ENCODE measurements around the gene CD200R1L.

The CD200R1L gene

DNA sequence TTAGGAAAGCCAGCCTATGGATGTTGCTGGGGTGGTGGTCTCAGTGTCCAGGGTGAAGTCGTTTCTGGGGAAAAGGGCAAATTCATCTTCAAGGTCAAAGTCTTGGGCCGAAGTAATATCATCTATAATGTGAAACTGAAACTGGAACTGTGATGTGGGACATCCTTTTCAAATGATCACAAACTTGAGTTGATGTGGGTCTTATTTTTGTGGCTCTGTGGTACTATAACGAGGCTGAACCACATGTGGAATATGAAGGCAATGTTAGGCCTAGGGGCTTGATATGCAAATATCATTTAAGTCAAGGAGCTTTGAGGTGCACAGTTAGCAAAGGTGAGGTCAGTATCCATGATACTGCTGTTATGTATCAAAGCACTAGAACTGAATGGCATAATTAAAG is 1.5 kb upstream of the CD200R1L start:
- Histone ChIP-seq H3K27me3 (no peaks in the 10 kb centered on the region), H3K9me3 (no peaks in the 10 kb centered on the region), H3K4me3 (ENCODE audit: low read depth in 1 of 2, low read length in 1 of 2) (no peak overlapping the region), H3K27ac (no peak overlapping the region), H3K36me3 (no peaks in the 10 kb centered on the region), H3K4me1 (ENCODE audit: control insufficient read depth in 1 of 2, insufficient read depth in 1 of 2, low read depth in 1 of 2, low read length in 1 of 2) (no peaks in the 10 kb centered on the region)
- TF ChIP-seq, protein P1, sequence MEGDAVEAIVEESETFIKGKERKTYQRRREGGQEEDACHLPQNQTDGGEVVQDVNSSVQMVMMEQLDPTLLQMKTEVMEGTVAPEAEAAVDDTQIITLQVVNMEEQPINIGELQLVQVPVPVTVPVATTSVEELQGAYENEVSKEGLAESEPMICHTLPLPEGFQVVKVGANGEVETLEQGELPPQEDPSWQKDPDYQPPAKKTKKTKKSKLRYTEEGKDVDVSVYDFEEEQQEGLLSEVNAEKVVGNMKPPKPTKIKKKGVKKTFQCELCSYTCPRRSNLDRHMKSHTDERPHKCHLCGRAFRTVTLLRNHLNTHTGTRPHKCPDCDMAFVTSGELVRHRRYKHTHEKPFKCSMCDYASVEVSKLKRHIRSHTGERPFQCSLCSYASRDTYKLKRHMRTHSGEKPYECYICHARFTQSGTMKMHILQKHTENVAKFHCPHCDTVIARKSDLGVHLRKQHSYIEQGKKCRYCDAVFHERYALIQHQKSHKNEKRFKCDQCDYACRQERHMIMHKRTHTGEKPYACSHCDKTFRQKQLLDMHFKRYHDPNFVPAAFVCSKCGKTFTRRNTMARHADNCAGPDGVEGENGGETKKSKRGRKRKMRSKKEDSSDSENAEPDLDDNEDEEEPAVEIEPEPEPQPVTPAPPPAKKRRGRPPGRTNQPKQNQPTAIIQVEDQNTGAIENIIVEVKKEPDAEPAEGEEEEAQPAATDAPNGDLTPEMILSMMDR (IDR thresholded peaks at IDR 0.05) = no peak

DNA sequence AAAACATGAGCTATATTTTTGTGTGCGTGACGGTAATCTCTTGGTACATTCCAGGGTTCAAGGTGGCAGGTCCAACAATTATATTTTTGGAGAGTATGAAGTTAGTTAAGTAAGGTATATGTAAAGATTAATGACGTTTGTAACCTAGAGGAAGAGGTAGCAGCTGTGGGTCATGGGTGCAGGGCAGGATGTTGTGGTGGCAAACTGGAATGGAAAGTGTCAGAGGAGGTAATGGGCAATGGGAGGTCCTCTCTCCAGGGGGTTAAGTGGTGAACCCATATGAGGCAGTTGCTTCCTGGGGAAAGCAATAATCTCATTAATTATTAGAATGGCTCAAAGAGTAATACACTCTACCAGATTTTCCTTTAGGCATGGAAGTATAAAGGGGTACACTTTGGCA is 1.0 kb upstream of the CD200R1L start:
- no peak overlapping the region for H3K27ac ChIP-seq

DNA sequence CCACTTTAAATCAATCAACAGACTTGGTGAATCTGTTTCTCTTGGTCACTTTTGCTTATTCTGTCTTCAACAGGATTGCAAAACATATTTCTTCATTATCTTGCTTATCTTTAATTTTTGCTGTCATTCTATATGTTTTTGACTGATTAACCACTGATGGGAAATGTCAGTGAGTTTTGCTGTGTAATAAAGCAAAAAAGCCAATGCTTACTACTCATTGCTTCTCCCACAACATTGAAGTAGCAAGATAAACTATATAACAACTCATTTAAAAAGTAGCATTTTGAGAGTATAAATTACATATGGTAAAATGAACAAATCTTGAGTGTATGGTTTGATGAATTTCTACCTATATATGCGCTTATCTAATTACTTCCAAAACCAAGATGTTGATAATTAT is 892 bp downstream of the CD200R1L start:
- Histone ChIP-seq H3K36me3 (no peaks in the 10 kb centered on the region), H3K4me1 (ENCODE audit: control insufficient read depth in 1 of 2, insufficient read depth in 1 of 2, low read depth in 1 of 2, low read length in 1 of 2) (no peaks in the 10 kb centered on the region), H3K27me3 (no peaks in the 10 kb centered on the region), H3K4me3 (ENCODE audit: low read depth in 1 of 2, low read length in 1 of 2) (no peak overlapping the region), H3K27ac (no peak overlapping the region), H3K9me3 (peaks cover 7% of the 10 kb centered on the region)
- TF ChIP-seq, protein P1 (IDR thresholded peaks at IDR 0.05) = no peak

More for the DNA sequence above, 1.0 kb upstream of the CD200R1L start:
- Histone ChIP-seq H3K9me3 (peaks cover 4% of the 10 kb centered on the region), H3K4me1 (ENCODE audit: control insufficient read depth in 1 of 2, insufficient read depth in 1 of 2, low read depth in 1 of 2, low read length in 1 of 2) (no peaks in the 10 kb centered on the region), H3K4me3 (ENCODE audit: low read depth in 1 of 2, low read length in 1 of 2) (no peak overlapping the region), H3K27me3 (no peaks in the 10 kb centered on the region), H3K36me3 (no peaks in the 10 kb centered on the region)
- TF ChIP-seq, protein P1 (IDR thresholded peaks at IDR 0.05) = no peak

DNA sequence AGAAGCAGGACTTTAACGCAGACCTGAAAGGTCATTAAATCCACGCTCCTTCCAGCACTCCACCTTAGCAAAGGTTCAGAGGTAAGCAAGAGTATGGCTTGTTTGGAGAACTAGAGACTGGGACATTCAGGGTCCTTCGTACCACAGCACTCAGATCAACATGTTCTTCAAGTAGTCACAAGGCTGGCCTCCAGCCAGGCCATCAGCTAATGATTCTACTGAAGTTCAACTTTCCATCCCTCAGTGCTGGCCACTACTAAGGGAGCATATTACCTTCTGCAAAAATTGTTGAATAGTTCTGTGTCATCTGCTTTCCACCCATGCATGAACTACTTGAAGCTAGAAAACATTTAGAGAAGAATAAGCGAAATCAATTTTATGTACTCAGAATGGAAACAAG is 17.6 kb downstream of the CD200R1L start:
- H3K4me1 ChIP-seq (ENCODE audit: control insufficient read depth in 1 of 2, insufficient read depth in 1 of 2, low read depth in 1 of 2, low read length in 1 of 2) = no peaks in the 10 kb centered on the region
- H3K27me3 ChIP-seq = no peaks in the 10 kb centered on the region
- no peaks in the 10 kb centered on the region for H3K9me3 ChIP-seq
- TF ChIP-seq, protein P1 (IDR thresholded peaks at IDR 0.05) = no peak
- H3K4me3 ChIP-seq (ENCODE audit: low read depth in 1 of 2, low read length in 1 of 2) = no peak overlapping the region
- H3K36me3 ChIP-seq = no peaks in the 10 kb centered on the region
- H3K27ac ChIP-seq = no peak overlapping the region

DNA sequence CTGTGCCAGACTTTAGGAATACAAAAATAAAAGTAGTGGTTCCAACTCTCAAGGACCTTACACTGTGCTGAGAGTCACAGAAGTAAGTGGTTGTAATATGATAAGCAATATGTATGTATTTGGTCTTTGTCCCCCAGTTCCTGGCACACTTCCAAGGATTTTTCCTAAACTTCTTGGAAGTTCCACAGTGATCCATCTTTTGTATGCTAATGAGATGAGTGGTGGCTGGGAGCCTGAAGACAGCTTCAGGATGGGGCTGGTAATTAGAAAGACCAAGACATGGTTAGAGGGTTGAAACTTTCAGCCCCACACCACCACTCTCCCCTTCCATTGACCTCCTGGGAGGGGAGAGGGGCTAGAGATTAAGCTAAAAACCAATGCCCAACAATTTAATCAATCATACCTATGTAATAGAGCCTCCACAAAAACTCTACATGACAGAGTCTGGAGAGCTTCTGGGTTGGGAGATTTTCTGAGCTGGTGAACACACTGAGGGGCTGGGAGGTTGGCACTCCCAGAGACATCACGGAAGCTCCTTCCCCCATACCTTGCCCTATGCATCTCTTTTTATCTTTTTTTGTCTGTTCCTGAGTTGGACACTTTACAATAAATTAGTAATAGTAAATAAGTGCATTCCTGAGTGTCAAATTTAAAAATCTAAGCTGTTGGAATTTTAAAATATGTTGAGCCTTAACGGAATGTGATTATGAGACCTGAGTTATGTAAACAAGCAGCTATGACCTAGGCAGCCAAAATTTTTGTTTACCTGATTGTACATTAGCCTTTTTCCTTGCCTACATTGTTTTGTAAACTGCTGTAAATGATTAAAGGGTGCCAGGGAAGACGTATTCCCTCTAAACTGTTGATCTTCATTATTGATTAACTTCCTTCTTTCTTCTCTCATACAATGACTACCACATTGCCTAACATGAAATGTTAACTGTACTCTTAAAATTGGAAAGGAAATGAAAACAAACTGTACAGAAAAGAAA is 24.3 kb downstream of the CD200R1L start:
- Histone ChIP-seq H3K27me3 (no peaks in the 10 kb centered on the region), H3K9me3 (no peaks in the 10 kb centered on the region), H3K4me3 (ENCODE audit: low read depth in 1 of 2, low read length in 1 of 2) (no peak overlapping the region), H3K36me3 (no peaks in the 10 kb centered on the region), H3K4me1 (ENCODE audit: control insufficient read depth in 1 of 2, insufficient read depth in 1 of 2, low read depth in 1 of 2, low read length in 1 of 2) (no peaks in the 10 kb centered on the region), H3K27ac (no peak overlapping the region)
- TF ChIP-seq, protein P1 (IDR thresholded peaks at IDR 0.05) = no peak

Data from neutrophil (primary cell).